ENCODE results near the gene ZFC3H1. TPM values are rescaled to one million over a fixed set of nuclear protein-coding genes. Genes with fewer than 3 reads are reported as not detected.

The ZFC3H1 gene
- polyA plus RNA-seq, 3 donors: 52.4 to 92.5 (median 72.0) TPM

DNA sequence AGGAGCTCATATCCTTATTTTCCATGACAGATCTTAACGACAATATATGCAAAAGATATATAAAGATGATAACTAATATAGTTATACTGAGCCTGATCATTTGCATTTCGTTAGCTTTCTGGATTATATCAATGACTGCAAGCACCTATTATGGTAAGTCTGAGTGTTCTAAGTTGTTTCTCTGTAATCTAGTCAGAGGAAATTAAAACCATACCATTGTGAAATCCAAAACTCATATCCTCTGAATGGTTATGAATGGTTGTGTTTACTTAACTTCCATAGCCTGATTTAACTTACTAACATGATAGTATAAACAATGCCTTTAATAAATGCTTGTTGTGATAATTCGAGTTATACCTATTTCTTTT, 23.0 kb upstream of the ZFC3H1 start:
- no peak for DNase-seq (ENCODE audit: extremely low read depth in 1 of 11, low read depth in 9 of 11, low spot score in 4 of 11)

DNA sequence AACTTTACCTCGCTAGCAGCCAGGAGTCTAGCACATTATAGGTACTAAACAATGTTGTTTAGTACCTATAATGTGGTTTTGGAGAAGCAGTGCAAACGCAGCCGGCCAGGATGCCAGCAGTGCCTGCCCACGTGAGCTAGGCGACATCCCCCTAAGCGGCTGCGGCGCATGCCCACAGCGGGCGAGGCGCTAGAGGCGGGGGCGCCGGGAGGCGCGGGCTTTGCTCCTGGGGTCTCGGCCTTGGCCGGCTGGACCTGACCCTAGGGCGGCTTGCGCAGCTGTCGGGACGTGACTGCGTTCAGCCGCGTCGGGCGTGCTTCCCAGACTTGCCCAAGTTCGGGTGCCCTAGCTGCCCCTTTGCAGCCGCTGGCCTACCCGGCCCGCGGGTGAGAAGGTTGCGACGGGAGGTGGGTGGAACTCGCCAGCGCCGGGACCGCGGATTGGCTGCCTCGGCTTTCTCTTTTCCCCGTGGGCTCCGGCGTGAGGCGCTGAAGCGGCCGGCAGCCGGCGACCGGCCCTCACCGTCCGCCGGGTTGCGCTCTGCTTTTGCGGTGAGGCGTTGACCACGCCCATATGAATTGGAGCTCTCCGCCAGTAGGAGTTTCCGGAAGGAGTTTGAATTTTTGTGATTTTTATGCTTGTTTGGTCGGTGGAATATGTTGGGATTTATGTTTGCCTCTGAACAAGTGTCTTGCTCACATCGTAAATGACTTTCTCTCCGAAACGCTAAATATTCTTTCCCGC, 22.4 kb upstream of the ZFC3H1 start, which contains the start of gene TMEM19:
Gene TMEM19 (plus strand): TSS at position 169 of the 744 bp plus-strand sequence. CDS start 599 bp downstream, outside the sequence.
- DNase-seq (ENCODE audit: extremely low read depth in 1 of 11, low read depth in 9 of 11, low spot score in 4 of 11): peak; percentile 65 to 84 (median 80)

DNA sequence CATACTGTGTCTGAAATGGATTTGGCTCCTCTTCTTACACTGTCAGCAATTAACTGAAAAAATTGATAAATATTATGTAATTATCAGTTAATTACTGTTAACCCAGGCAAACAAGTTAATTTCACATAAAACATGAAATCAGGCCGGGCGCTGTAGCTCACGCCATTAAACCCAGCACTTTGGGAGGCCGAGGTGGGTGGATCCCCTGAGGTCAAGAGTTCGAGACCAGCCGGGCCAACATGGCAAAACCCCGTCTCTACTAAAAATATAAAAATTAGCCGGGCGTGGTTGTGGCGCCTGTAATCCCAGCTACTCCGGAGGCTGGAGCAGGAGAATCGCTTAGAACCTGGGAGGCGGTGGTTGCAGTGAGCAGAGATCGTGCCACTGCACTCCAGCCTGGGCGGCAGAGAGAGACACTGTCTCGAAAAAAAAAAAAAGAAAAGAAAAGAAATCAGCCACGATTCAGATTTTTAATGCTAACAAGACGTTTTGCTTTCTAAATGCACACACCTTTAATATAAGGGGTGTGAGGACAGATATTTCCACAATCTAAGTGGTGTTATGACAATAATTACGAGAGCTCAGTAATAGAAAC, 21.8 kb upstream of the ZFC3H1 start:
- no peak for DNase-seq (ENCODE audit: extremely low read depth in 1 of 11, low read depth in 9 of 11, low spot score in 4 of 11)

DNA sequence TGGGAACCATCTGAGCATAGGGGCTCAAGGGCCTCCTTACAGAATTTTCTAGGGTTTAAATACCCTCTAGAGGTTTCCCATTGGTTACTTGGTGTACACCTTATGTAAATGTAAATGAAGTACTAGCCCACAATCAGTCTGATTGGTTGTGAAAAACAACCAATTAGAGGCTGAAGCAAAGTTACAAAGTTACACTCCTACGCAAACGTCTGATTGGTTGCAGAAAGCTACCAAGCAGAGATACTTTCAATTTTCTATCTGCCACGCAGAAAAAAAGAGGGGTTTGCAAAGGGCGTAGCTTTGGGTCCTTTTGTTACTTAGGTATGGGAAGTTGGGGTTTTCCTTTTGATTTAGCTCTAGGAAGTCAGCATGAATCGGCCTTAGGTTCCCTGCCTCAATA, 20.4 kb upstream of the ZFC3H1 start:
- no peak for DNase-seq (ENCODE audit: extremely low read depth in 1 of 11, low read depth in 9 of 11, low spot score in 4 of 11)

DNA sequence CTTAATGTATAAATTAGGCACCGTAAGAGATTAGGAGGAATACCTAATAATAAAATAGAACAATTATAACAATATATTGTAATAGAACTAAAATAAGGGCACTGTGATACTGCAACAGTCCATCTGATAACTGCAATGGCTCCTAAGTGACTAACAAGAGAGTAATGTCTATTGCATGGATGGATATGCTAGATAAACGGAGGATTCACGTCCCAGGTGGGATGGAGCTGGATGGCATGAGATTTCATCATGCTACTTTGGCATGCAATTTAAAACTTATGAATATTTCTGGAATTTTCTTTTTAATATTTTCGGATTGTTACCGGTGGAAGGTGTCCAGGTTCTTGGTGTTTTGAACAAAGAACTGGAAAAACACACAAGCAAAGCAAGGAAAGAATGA, 20.0 kb upstream of the ZFC3H1 start:
- DNase-seq (ENCODE audit: extremely low read depth in 1 of 11, low read depth in 9 of 11, low spot score in 4 of 11): no peak

DNA sequence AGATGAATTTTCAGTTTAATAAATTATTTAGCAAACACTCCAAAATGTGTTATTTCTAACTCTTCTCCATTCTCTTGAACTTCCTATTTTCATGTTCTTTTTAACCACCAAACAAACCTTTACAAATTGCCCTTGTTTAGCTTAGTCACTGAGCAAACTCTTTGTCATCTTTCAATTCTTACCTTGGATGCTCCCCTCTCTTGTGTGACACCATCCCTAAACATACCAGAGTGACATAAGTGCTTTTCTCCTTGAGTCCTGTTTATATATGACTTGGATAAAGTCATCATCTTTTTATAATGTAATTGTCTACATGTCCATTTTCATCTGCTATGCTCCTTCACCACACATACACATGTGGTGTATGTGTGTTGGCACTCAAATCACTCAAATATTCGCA, 18.8 kb upstream of the ZFC3H1 start:
- DNase-seq (ENCODE audit: extremely low read depth in 1 of 11, low read depth in 9 of 11, low spot score in 4 of 11): no peak

DNA sequence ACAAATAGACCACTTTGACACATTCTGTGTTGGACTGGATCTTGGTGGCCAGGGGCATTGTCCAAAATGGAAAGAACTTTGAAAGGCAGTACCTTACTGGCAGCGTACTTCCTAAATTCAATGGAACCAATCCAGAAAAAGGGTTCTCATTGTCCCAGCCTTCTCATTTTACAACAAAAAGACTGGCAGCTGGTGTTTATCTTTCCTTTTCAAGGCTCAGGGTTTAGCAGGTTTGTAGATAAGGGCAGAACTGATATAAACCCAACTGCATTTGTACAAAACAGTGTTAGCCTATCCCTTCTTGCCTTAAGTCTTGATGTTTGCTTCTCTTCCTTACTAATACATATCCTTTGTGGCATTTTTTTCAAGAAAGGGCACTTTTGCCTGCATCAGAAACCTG, 8.2 kb upstream of the ZFC3H1 start:
- no peak for DNase-seq (ENCODE audit: extremely low read depth in 1 of 11, low read depth in 9 of 11, low spot score in 4 of 11)

DNA sequence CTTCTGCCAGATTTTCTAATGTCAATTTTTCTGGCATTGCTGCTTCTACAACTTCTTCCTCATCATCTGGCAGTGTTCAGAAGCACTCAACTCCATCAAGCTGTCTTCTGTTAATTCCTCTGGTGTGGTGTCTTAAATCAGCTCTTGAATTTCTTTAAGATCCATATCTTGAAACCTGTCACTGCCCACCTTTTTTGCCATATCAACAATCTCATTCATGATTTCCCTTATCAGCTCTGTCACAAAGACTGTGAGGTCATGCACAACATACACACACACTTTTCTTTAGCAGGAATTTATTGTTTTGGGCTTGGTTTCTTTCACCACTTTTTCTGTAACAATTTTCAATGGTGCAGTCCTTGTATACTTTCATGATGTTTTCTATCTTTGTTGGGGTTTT, 7.7 kb upstream of the ZFC3H1 start:
- no peak for DNase-seq (ENCODE audit: extremely low read depth in 1 of 11, low read depth in 9 of 11, low spot score in 4 of 11)

DNA sequence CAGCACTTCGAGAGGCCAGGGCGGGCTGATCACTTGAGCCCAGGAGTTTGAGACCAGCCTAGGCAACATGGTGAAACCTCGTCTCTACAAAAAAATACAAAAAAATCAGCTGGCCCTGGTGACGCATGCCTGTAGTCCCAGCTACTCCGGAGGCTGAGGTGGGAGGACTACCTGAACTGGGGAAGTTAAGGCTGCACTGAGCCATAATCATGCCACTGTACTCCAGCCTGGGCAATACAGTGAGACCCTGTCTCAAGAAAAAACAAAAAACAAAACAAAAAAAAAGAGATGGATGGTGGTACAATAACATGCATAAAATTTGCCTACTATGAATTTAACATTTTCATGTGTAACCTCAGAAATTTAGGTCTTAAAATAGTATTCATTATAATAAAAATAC, 2.6 kb upstream of the ZFC3H1 start:
- DNase-seq (ENCODE audit: extremely low read depth in 1 of 11, low read depth in 9 of 11, low spot score in 4 of 11): no peak

DNA sequence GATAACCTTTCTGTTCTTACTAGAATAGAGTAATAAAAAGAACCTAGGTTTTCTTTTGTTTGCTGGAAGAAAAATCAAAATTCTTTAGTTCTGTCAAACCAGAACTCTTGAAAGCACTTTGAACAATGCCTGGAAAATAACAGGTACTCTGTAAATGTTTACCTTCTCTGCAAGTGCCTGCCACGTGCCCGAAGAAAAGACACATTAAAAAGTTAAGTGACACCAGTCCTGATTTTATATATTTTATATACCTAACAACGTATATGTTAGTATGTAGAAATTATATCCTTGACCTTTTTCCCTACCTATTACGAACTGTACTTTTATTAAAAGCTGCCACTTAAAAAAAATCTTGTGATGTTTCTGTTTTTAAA, 1.4 kb upstream of the ZFC3H1 start:
- no peak for DNase-seq (ENCODE audit: extremely low read depth in 1 of 11, low read depth in 9 of 11, low spot score in 4 of 11)

DNA sequence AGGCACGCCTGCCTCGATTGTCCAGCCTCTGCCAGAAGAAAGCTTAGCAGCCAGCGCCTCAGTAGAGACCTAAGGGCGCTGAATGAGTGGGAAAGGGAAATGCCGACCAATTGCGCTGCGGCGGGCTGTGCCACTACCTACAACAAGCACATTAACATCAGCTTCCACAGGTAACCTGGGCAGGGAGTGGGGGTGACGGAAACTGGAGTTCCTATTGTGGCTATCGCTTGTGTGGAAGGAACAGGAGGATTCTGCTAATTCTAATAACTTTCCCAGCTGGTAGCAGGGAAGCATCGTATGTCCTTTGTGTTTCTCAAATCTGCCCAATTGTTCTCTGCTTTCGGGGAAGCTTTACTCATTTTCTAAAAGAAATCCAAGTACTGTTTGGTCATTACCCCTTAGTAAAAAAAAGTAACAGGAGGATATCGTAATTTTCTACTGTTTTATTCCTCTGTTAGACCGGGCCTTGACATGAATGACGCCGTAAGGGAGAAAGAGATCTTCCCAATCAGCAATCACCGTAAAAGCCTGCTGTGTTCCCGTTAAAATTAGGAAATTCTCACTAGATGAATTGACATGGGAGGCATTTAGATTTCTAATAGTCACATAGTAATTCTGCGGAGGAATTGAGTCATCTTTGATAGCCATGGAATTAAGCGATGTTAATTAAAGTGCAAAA, 902 bp upstream of the ZFC3H1 start:
- DNase-seq (ENCODE audit: extremely low read depth in 1 of 11, low read depth in 9 of 11, low spot score in 4 of 11): peak in 2 of 11 donors; percentile 9 to 39

DNA sequence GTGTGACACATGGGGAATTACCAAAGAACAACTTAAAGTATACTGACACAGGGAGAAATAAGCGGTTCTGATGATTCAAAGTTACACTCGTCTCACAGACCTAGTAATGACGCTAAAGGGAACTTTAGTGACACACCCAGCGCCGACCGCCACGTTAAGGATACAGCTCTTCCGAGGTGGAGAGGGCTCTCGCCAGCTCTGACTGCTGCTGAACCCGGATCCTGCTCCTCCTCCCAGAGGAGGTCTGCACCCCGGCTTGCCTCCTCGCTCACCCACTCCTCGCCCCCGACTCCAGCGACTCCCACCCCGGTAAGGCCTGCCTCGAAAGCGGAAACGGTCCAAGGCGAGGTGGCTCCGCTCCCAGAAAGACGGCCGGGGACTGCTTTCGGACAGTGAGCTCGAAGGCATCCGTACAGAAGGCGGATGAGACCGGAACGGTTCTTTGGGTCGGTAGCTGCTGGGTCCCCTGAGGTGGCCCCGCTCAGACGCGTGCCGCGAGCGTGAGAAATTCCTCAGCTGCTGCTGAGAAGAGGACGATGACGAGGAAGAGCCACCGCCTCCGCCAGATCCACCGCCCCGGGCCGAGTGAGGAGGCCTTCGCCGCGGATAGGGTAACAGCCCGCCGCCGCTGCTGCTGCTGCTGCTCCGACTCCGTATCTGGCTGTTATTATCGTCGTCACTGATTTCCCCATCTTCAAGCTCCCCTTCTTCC, 643 bp downstream of the ZFC3H1 start:
- DNase-seq (ENCODE audit: extremely low read depth in 1 of 11, low read depth in 9 of 11, low spot score in 4 of 11): peak in 7 of 11 donors; percentile 31 to 59 (median 40)

DNA sequence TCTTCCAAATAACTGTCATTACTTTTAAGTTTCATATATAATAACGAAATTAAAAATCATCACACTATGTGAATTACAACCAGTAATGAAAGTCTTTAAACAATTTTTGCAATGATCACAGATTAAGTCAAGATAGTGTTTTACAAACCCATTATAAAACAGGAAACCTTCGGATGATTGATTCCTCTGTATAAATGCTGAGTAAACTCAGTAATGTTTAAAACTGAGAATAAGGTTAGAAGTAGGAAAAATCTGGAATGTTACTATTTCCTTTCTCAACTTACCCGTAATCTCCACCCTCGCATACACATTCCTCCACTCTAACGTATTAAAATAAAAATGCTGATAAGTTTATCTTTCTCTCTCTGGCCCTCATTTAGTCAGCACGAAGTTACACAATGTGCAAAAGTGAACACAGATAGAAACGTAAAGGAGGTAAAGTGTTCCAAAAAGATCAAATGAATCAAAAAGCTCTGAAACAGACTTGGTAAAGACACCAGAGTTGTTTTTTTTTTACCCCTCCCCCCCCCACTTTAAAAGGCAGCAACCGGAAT, 1.6 kb downstream of the ZFC3H1 start:
- DNase-seq (ENCODE audit: extremely low read depth in 1 of 11, low read depth in 9 of 11, low spot score in 4 of 11): no peak

DNA sequence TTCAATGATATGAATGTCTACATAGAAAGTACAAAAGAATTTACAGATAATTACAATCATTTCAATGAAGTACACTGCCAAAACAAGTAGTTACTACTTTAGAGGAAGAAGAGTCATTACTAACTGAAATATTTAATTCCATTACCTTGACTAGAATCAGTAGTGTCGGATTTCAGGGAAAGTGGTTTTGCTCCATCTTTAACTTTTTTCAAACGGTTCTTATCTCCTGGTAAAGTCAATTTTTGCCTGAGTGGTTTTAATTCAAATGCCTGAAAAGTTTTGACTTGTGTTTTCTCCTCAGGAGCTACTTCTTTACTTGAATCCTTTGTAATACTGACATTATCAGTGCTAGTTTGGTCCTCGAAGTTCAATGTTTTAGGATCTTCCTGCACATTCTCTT, 6.9 kb downstream of the ZFC3H1 start:
- no peak for DNase-seq (ENCODE audit: extremely low read depth in 1 of 11, low read depth in 9 of 11, low spot score in 4 of 11)

DNA sequence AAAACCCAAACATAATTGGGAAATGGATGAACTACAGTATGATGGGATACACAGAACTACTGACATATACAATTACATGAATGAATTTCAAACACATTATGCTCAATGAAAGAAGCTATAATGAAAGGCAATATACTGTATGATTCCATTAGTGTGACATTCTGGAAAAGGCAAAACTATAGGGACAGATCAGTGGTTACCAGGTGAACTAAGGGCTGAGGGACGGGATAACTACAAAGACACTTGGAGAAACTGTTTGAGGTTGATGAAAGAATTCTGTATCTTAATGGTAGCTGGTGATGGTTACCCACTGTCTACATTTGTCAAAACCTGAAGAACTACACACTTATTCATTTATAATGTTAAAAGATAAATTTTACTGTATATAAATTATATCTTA, 7.7 kb downstream of the ZFC3H1 start:
- DNase-seq (ENCODE audit: extremely low read depth in 1 of 11, low read depth in 9 of 11, low spot score in 4 of 11): no peak

DNA sequence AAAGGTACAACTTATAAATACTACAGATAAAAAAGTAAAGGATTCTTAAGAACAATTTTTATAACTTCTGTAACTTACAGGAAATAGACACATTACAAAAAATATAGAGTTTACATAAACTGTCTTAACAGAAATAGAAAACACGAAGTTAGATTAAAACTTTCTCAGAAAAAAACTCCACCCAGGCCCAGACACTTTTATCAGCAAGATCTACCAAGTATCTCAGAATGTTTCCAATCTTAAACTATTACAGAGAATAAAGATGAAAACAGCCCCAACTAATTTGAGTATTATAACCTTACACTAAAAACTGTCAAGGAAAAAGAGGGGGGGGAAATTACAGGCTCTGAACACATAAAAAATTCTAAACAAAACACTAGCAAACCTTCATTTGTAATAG, 8.2 kb downstream of the ZFC3H1 start:
- DNase-seq (ENCODE audit: extremely low read depth in 1 of 11, low read depth in 9 of 11, low spot score in 4 of 11): no peak

DNA sequence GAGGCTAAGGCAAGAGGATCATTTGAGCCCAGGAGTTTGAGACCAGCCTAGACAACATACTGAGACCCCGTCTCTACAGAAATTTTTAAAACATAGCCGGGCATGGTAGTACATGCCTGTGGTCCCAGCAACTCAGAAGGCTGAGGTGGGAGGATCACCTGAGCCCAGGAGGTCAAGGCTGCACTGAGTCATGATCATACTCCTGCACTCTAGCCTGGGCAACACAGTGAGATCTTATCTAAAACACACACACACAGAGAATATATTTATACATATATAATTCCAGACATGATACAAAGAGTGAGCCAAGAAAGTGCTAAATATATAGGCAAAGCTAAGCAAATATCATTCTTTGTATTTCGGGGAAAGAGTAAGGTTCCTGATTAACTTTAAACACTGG, 9.4 kb downstream of the ZFC3H1 start:
- DNase-seq (ENCODE audit: extremely low read depth in 1 of 11, low read depth in 9 of 11, low spot score in 4 of 11): no peak

DNA sequence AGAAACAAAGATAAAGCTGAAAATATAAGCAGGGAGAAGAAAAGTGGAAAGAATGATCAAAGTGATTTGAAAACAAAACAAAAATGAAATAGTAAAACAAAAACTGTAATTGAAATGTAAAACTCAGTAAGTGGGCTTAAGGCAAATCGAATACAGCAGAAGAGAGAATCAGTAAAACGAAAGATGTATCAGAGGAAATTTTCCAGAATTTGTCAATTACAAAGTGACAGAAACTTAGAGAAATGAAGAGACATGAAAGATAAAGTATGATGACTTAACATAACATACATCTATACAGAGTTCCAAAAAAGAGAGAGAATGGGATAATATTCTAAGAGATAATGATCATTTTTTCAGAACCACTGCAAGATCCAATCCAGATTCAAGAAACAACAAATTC, 10.5 kb downstream of the ZFC3H1 start:
- DNase-seq (ENCODE audit: extremely low read depth in 1 of 11, low read depth in 9 of 11, low spot score in 4 of 11): no peak

DNA sequence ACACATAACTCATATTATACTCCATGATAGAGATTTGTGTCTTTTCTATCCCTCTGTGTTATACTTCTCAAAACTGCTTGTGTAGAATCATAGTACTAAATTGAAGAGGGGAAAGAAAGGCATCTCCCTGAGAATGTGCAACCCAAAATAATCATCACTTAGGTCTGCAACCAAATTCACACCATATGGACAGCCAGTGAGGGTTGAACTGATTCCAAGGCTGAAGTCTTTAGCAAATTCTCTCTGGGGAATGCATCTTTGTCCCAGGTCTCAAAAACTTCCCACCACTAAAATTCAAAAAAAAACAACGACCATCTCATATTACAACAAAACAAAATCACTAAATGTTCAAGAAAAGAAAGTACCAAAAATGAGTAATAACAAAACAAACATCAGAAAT, 11.0 kb downstream of the ZFC3H1 start:
- DNase-seq (ENCODE audit: extremely low read depth in 1 of 11, low read depth in 9 of 11, low spot score in 4 of 11): no peak

DNA sequence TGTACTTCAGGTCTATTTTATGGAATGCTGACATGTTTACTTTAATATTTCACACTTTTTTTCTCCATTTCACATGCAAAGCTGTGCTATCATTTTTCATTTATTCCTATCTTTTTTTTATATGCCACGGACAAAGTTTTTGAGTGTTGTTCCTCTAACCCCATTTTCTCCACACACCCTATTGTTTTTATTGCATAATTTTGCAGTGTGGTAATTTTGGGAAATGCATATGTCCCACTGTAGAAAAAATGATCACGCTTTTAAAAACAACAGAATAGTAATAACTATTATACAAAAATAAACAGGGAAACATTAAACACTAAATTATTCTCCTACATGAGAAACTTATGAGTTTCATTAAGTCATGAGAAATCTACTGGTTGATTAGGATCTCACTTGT, 14.2 kb downstream of the ZFC3H1 start:
- DNase-seq (ENCODE audit: extremely low read depth in 1 of 11, low read depth in 9 of 11, low spot score in 4 of 11): no peak
